DOHH2 (cell line): ENCODE data around the gene LAMA2.

Experiments used
- H3F3A ChIP-seq: fragments of 200-600 bp; sonication (generic), shearing (Covaris generic); 2 replicates; pipeline ENCODE4 v1.6.0; 2016; ENCODE audit warnings: antibody characterized with exemption, mild to moderate bottlenecking; ENCODE audit not compliant: control insufficient read depth, insufficient read depth
- H3K27ac ChIP-seq: fragments of 200-600 bp; sonication (generic); 2 replicates; pipeline ENCODE4 v1.5.1; 2014; ENCODE audit warnings: low read depth, mild to moderate bottlenecking, low read length, moderate library complexity
- H3K27me3 ChIP-seq: fragments of 200-600 bp; sonication (generic); 2 replicates; pipeline ENCODE4 v1.6.1; 2014; ENCODE audit warnings: mild to moderate bottlenecking, low read length, mixed read lengths; ENCODE audit not compliant: control insufficient read depth
- H3K36me3 ChIP-seq: fragments of 200-600 bp; sonication (generic); 2 replicates; pipeline ENCODE4 v1.6.1; 2014; ENCODE audit warnings: mild to moderate bottlenecking, low read length, moderate library complexity, mixed read lengths; ENCODE audit not compliant: control insufficient read depth
- H3K4me1 ChIP-seq: fragments of 200-600 bp; sonication (generic); 2 replicates; pipeline ENCODE4 v1.6.1; 2014; ENCODE audit warnings: mild to moderate bottlenecking, low read length, mixed read lengths; ENCODE audit not compliant: control insufficient read depth
- H3K4me2 ChIP-seq: fragments of 200-600 bp; sonication (generic); 2 replicates; pipeline ENCODE4 v1.6.0; 2014; ENCODE audit warnings: mild to moderate bottlenecking, low read length, moderate library complexity
- H3K4me3 ChIP-seq: fragments of 200-600 bp; sonication (generic); 2 replicates; pipeline ENCODE4 v1.5.1; 2014; ENCODE audit warnings: mild to moderate bottlenecking, low read length, mixed read lengths
- H3K79me2 ChIP-seq: fragments of 200-600 bp; sonication (generic); 2 replicates; pipeline ENCODE4 v1.6.1; 2014; ENCODE audit warnings: mild to moderate bottlenecking, low read length, mixed read lengths; ENCODE audit not compliant: control insufficient read depth
- H3K9me2 ChIP-seq: fragments of 200-600 bp; sonication (generic); replicated peaks from 2 replicates; pipeline ENCODE4 v1.6.1; 2014; ENCODE audit warnings: mild to moderate bottlenecking, low read length, mixed read lengths; ENCODE audit not compliant: control insufficient read depth
- H3K9me3 ChIP-seq: fragments of 200-600 bp; sonication (generic); 2 replicates; pipeline ENCODE4 v1.6.1; 2014; ENCODE audit warnings: antibody characterized with exemption, low read length, mixed read lengths; ENCODE audit not compliant: control insufficient read depth, insufficient read depth
- H4K20me1 ChIP-seq: fragments of 200-600 bp; sonication (generic); 2 replicates; pipeline ENCODE4 v1.6.0; 2014; ENCODE audit warnings: low read depth, mild to moderate bottlenecking, antibody characterized with exemption, low read length, moderate library complexity; ENCODE audit not compliant: control insufficient read depth, insufficient read depth
- EZH2phosphoT487 ChIP-seq: fragments of 200-600 bp; sonication (generic); IDR thresholded peaks from 2 replicates; pipeline ENCODE4 v1.6.1; 2017; ENCODE audit warnings: borderline replicate concordance, mild to moderate bottlenecking, antibody characterized with exemption, low read length, moderate library complexity, mixed read lengths
- TF ChIP-seq, protein P1 (sequence below): fragments of 200-600 bp; sonication (generic); IDR thresholded peaks from one replicate; pipeline ENCODE4 v1.5.1; 2014; ENCODE audit warnings: antibody characterized with exemption, mild to moderate bottlenecking, low read depth, low read length; ENCODE audit not compliant: poor library complexity, severe bottlenecking

The LAMA2 gene

GRCh38 chr6:128863983-128864382 lies 19.0 kb upstream of the LAMA2 start:
- no peak overlapping the region for H3K27ac ChIP-seq
- no peaks in the 10 kb centered on the region for H4K20me1 ChIP-seq
- no peaks in the 10 kb centered on the region for H3K9me2 ChIP-seq
- no peaks in the 10 kb centered on the region for H3K36me3 ChIP-seq
- no peaks in the 10 kb centered on the region for H3K27me3 ChIP-seq
- H3K4me3 ChIP-seq: no peak overlapping the region
- no peak overlapping the region for H3K4me2 ChIP-seq
- H3F3A ChIP-seq: no peaks in the 10 kb centered on the region
- H3K9me3 ChIP-seq: no peaks in the 10 kb centered on the region
- H3K4me1 ChIP-seq: no peaks in the 10 kb centered on the region
- TF ChIP-seq, protein P1, sequence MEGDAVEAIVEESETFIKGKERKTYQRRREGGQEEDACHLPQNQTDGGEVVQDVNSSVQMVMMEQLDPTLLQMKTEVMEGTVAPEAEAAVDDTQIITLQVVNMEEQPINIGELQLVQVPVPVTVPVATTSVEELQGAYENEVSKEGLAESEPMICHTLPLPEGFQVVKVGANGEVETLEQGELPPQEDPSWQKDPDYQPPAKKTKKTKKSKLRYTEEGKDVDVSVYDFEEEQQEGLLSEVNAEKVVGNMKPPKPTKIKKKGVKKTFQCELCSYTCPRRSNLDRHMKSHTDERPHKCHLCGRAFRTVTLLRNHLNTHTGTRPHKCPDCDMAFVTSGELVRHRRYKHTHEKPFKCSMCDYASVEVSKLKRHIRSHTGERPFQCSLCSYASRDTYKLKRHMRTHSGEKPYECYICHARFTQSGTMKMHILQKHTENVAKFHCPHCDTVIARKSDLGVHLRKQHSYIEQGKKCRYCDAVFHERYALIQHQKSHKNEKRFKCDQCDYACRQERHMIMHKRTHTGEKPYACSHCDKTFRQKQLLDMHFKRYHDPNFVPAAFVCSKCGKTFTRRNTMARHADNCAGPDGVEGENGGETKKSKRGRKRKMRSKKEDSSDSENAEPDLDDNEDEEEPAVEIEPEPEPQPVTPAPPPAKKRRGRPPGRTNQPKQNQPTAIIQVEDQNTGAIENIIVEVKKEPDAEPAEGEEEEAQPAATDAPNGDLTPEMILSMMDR: no peak
- no peak for TF ChIP-seq EZH2phosphoT487
- no peaks in the 10 kb centered on the region for H3K79me2 ChIP-seq

GRCh38 chr6:128870746-128871145 lies 12.2 kb upstream of the LAMA2 start:
- no peaks in the 10 kb centered on the region for H3K36me3 ChIP-seq
- H3K27me3 ChIP-seq: no peaks in the 10 kb centered on the region
- no peak overlapping the region for H3K4me2 ChIP-seq
- H3K9me2 ChIP-seq: no peaks in the 10 kb centered on the region
- H4K20me1 ChIP-seq: no peaks in the 10 kb centered on the region
- H3K79me2 ChIP-seq: no peaks in the 10 kb centered on the region
- H3K4me3 ChIP-seq: no peak overlapping the region
- TF ChIP-seq, protein P1: no peak
- no peak for TF ChIP-seq EZH2phosphoT487
- H3K9me3 ChIP-seq: no peaks in the 10 kb centered on the region
- H3K27ac ChIP-seq: no peak overlapping the region
- H3K4me1 ChIP-seq: no peaks in the 10 kb centered on the region
- H3F3A ChIP-seq: no peaks in the 10 kb centered on the region

- no peaks in the 10 kb centered on the region for H3K9me2 ChIP-seq
- no peaks in the 10 kb centered on the region for H3K36me3 ChIP-seq
- no peak for TF ChIP-seq EZH2phosphoT487
- TF ChIP-seq, protein P1: no peak
- no peak overlapping the region for H3K4me2 ChIP-seq
- H3K9me3 ChIP-seq: no peaks in the 10 kb centered on the region
- H3K4me1 ChIP-seq: no peaks in the 10 kb centered on the region
- H3F3A ChIP-seq: no peaks in the 10 kb centered on the region
- H3K4me3 ChIP-seq: no peak overlapping the region
- H3K79me2 ChIP-seq: no peaks in the 10 kb centered on the region
- H3K27ac ChIP-seq: no peak overlapping the region
- no peaks in the 10 kb centered on the region for H3K27me3 ChIP-seq
- no peaks in the 10 kb centered on the region for H4K20me1 ChIP-seq
Observed at GRCh38 chr6:128874863-128875262, 8.1 kb upstream of the LAMA2 start.

DNA sequence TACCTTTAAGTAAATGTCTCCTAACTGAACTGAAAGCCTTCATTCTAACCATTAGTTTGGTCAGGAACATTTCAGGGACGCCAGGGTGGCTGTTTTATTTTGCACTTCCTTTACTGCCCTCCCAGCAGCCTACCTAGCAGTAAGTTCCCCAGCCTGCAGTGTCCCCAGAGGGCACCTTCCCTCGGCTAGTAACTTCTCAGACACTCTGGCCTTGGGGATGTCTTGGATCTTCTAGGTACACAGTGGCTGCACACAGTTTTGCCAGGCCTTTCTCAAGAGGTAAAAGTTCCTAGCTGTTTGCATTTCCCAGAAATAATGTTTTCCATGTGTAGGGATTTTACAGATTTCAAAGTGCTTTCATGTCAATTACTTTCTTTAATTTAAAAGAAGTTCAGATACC lies 378 bp upstream of the LAMA2 start:
- H3K4me2 ChIP-seq: no peak overlapping the region
- H3K79me2 ChIP-seq: no peaks in the 10 kb centered on the region
- no peaks in the 10 kb centered on the region for H3K9me3 ChIP-seq
- H3K4me1 ChIP-seq: no peaks in the 10 kb centered on the region
- no peaks in the 10 kb centered on the region for H3K9me2 ChIP-seq
- H3K27ac ChIP-seq: no peak overlapping the region
- H3K36me3 ChIP-seq: no peaks in the 10 kb centered on the region
- no peaks in the 10 kb centered on the region for H3F3A ChIP-seq
- H3K27me3 ChIP-seq: no peaks in the 10 kb centered on the region
- H3K4me3 ChIP-seq: no peak overlapping the region
- no peaks in the 10 kb centered on the region for H4K20me1 ChIP-seq
- TF ChIP-seq EZH2phosphoT487: no peak
- TF ChIP-seq, protein P1: no peak
